H1 (cell line): Measurements from ENCODE around the gene CHD3. TPM values are rescaled to one million over a fixed set of nuclear protein-coding genes. Genes with fewer than 3 reads are reported as not detected.

Source experiments
- CTCF ChIA-PET: fragments of 300-600 bp; sonication (Branson Sonifier 250); formaldehyde crosslinking; loops from one replicate; lab custom pipeline; 2021; ENCODE audit not compliant: partially characterized antibody; lab: Charles Lee
- POLR2A ChIA-PET: fragments of 300-600 bp; sonication (Branson Sonifier 250); formaldehyde crosslinking; loops from one replicate; lab custom pipeline; 2021; ENCODE audit warnings: inconsistent platforms; ENCODE audit not compliant: partially characterized antibody; lab: Charles Lee
- DNase-seq, 2 experiments: peaks; one replicate each; pipeline versions ENCODE4 v3.0.0 to v3.0.0-alpha.2; 2010 to 2022; ENCODE audit warnings: low spot score in 2 of 2, low read depth in 1 of 2, mixed read lengths in 1 of 2
- FAIRE-seq: peaks from 2 replicates; lab custom pipeline; 2011; peaks lifted over from hg19 to GRCh38; lab: Jason Lieb, UNC
- H2AFZ ChIP-seq: 2 replicates; pipeline ENCODE4 v1.8.1; 2012; ENCODE audit warnings: low read length, inconsistent platforms
- H2AK5ac ChIP-seq: 2 replicates; pipeline ENCODE4 v1.6.1; 2013; ENCODE audit warnings: low read depth, low read length
- H2BK120ac ChIP-seq: replicated peaks from 2 replicates; pipeline ENCODE3; 2013; ENCODE audit warnings: low read depth, low read length, inconsistent platforms
- H2BK12ac ChIP-seq: 2 replicates; pipeline ENCODE4 v1.6.1; 2013; ENCODE audit warnings: low read depth, low read length
- H2BK15ac ChIP-seq: 2 replicates; pipeline ENCODE4 v1.6.1; 2013; ENCODE audit warnings: low read length
- H2BK20ac ChIP-seq: 2 replicates; pipeline ENCODE4 v1.6.1; 2013; ENCODE audit warnings: low read length
- H2BK5ac ChIP-seq: 2 replicates; pipeline ENCODE4 v1.6.1; 2013; ENCODE audit warnings: low read depth, low read length
- H3K14ac ChIP-seq: 2 replicates; pipeline ENCODE4 v1.6.1; 2013; ENCODE audit warnings: inconsistent platforms; ENCODE audit not compliant: insufficient read length
- H3K18ac ChIP-seq: 2 replicates; pipeline ENCODE4 v1.6.1; 2013; ENCODE audit warnings: low read length; ENCODE audit errors: extremely low read depth
- H3K23ac ChIP-seq: 2 replicates; pipeline ENCODE4 v1.6.1; 2013; ENCODE audit warnings: inconsistent platforms; ENCODE audit not compliant: insufficient read length
- H3K23me2 ChIP-seq: 2 replicates; pipeline ENCODE4 v1.6.1; 2013; ENCODE audit warnings: low read depth, low read length
- H3K27ac ChIP-seq: 2 replicates; pipeline ENCODE4 v1.6.1; 2011; ENCODE audit warnings: low read depth, low read length, inconsistent platforms
- H3K27me3 ChIP-seq, 4 experiments: replicated peaks in 1 of 4; 1 replicate in 1 of 4; 2 replicates in 3 of 4; pipeline versions ENCODE4 v1.6.1 to v1.8.1; 2011 to 2013; ENCODE audit warnings: low read length in 3 of 4, mild to moderate bottlenecking in 3 of 4, inconsistent platforms in 2 of 4, mixed read lengths in 2 of 4, moderate library complexity in 1 of 4; ENCODE audit not compliant: control insufficient read depth in 3 of 4, insufficient read depth in 3 of 4; ENCODE audit errors: extremely low read depth in 1 of 4
- H3K36me3 ChIP-seq, 4 experiments: 2 replicates each; pipeline versions ENCODE4 v1.6.1 to v1.8.1; 2011 to 2013; ENCODE audit warnings: mild to moderate bottlenecking in 4 of 4, low read length in 3 of 4, moderate library complexity in 2 of 4, control low read depth in 1 of 4, inconsistent platforms in 1 of 4; ENCODE audit not compliant: insufficient read depth in 4 of 4, control insufficient read depth in 2 of 4
- H3K4ac ChIP-seq: replicated peaks from 2 replicates; pipeline ENCODE3; 2013; ENCODE audit warnings: low read length, low read depth, mixed read lengths, inconsistent platforms; ENCODE audit not compliant: insufficient read length
- H3K4me1 ChIP-seq, 4 experiments: replicated peaks in 1 of 4; 1 replicate in 1 of 4; 2 replicates in 3 of 4; pipeline versions ENCODE4 v1.6.1 to v1.8.1; 2011 to 2013; ENCODE audit warnings: low read length in 3 of 4, inconsistent platforms in 2 of 4, mixed read lengths in 1 of 4; ENCODE audit not compliant: insufficient read depth in 4 of 4, control insufficient read depth in 3 of 4
- H3K4me2 ChIP-seq, 2 experiments: 2 replicates each; pipeline versions ENCODE4 v1.6.1 to v1.8.1; 2011 to 2013; ENCODE audit warnings: low read depth in 2 of 2, low read length in 2 of 2, control low read depth in 1 of 2, inconsistent platforms in 1 of 2, mild to moderate bottlenecking in 1 of 2; ENCODE audit not compliant: insufficient read depth in 1 of 2
- H3K4me3 ChIP-seq, 4 experiments: fragments of 200-600, 300-600 bp in 1 of 4; sonication (generic), shearing (Covaris generic), sonication (Bioruptor Twin) in 1 of 4; 2 replicates each; pipeline versions ENCODE4 v1.5.1 to v1.8.1; 2011 to 2016; ENCODE audit warnings: low read length in 4 of 4, low read depth in 3 of 4, control low read depth in 2 of 4, inconsistent platforms in 2 of 4, mild to moderate bottlenecking in 2 of 4, mixed read lengths in 1 of 4, moderate library complexity in 1 of 4; ENCODE audit not compliant: insufficient read depth in 2 of 4; ENCODE audit errors: extremely low read depth in 1 of 4
- H3K56ac ChIP-seq: replicated peaks from 2 replicates; pipeline ENCODE3; 2013; ENCODE audit warnings: low read depth, mild to moderate bottlenecking, mixed read lengths, low read length, inconsistent platforms; ENCODE audit not compliant: insufficient read length
- H3K79me1 ChIP-seq: 2 replicates; pipeline ENCODE4 v1.6.1; 2013; ENCODE audit warnings: low read depth, low read length, control low read depth
- H3K79me2 ChIP-seq, 2 experiments: 2 replicates each; pipeline versions ENCODE4 v1.6.1 to v1.8.1; 2012 to 2013; ENCODE audit warnings: low read length in 2 of 2, mild to moderate bottlenecking in 2 of 2, inconsistent platforms in 1 of 2; ENCODE audit not compliant: insufficient read depth in 2 of 2, control insufficient read depth in 1 of 2
- H3K9ac ChIP-seq, 4 experiments: replicated peaks in 1 of 4; 1 replicate in 1 of 4; 2 replicates in 3 of 4; pipeline versions ENCODE4 v1.6.1 to v1.8.1; 2011 to 2013; ENCODE audit warnings: low read depth in 3 of 4, low read length in 3 of 4, control low read depth in 2 of 4, mild to moderate bottlenecking in 2 of 4, moderate library complexity in 2 of 4, inconsistent platforms in 1 of 4; ENCODE audit errors: extremely low read depth in 1 of 4
- H3K9me3 ChIP-seq, 2 experiments: 2 replicates each; pipeline versions ENCODE4 v1.6.1 to v1.8.1; 2012 to 2013; ENCODE audit warnings: mild to moderate bottlenecking in 2 of 2, moderate library complexity in 2 of 2, control low read depth in 1 of 2, inconsistent platforms in 1 of 2, low read depth in 1 of 2, low read length in 1 of 2, mixed read lengths in 1 of 2; ENCODE audit not compliant: insufficient read depth in 2 of 2
- H4K20me1 ChIP-seq, 2 experiments: replicated peaks in 1 of 2; 2 replicates each; pipeline versions ENCODE3 to v1.8.1; 2011 to 2013; ENCODE audit warnings: inconsistent platforms in 2 of 2, low read length in 2 of 2, mild to moderate bottlenecking in 1 of 2; ENCODE audit not compliant: insufficient read depth in 2 of 2, control insufficient read depth in 1 of 2
- H4K5ac ChIP-seq: 2 replicates; pipeline ENCODE4 v1.6.1; 2013; ENCODE audit warnings: low read length, low read depth, mixed read lengths, inconsistent platforms; ENCODE audit not compliant: insufficient read length
- H4K8ac ChIP-seq: 2 replicates; pipeline ENCODE4 v1.8.0; 2013; ENCODE audit warnings: mild to moderate bottlenecking, moderate library complexity, low read length, inconsistent platforms; ENCODE audit not compliant: insufficient read depth; ENCODE audit errors: extremely low read depth
- H4K91ac ChIP-seq: replicated peaks from 2 replicates; pipeline ENCODE3; 2013; ENCODE audit warnings: low read length, mixed read lengths, inconsistent platforms; ENCODE audit not compliant: insufficient read length
- EZH2 ChIP-seq: fragments of 200-600 bp; sonication (generic); IDR thresholded peaks from 2 replicates; pipeline ENCODE4 v1.7.1; 2012; ENCODE audit warnings: low read depth, mild to moderate bottlenecking, moderate library complexity, low read length, inconsistent platforms; ENCODE audit not compliant: severe bottlenecking
- FOSL1 ChIP-seq: IDR thresholded peaks from 2 replicates; pipeline ENCODE4 v1.6.1; 2011; ENCODE audit warnings: mild to moderate bottlenecking, low read depth, low read length, moderate library complexity; ENCODE audit not compliant: insufficient read depth
- HDAC2 ChIP-seq, 2 experiments: fragments of 300-600 bp in 1 of 2; sonication (generic) in 1 of 2; IDR thresholded peaks; 2 replicates each; pipeline ENCODE4 v1.6.1; 2011 to 2012; ENCODE audit warnings: low read depth in 2 of 2, low read length in 2 of 2, mild to moderate bottlenecking in 2 of 2, moderate library complexity in 2 of 2, borderline replicate concordance in 1 of 2, inconsistent platforms in 1 of 2
- RNF2 ChIP-seq: fragments of 200-900, 300-1000 bp; sonication (generic); IDR thresholded peaks from 2 replicates; pipeline ENCODE4 v1.7.1; 2016; ENCODE audit warnings: borderline replicate concordance, low read depth, mild to moderate bottlenecking, antibody characterized with exemption, low read length; ENCODE audit not compliant: poor library complexity, severe bottlenecking; ENCODE audit errors: missing control alignments
- SP1 ChIP-seq: IDR thresholded peaks from 2 replicates; pipeline ENCODE4 v1.6.1; 2011; ENCODE audit warnings: low read depth, low read length
- SP2 ChIP-seq: IDR thresholded peaks from 2 replicates; pipeline ENCODE4 v1.6.1; 2012; ENCODE audit warnings: mild to moderate bottlenecking, low read length, inconsistent platforms
- SUZ12 ChIP-seq: fragments of 200-600 bp; sonication (generic); IDR thresholded peaks from 2 replicates; pipeline ENCODE4 v1.6.1; 2012; ENCODE audit warnings: mild to moderate bottlenecking, inconsistent platforms, low read length, moderate library complexity, mixed read lengths
- WGBS, 2 experiments: shearing (Covaris generic) in 1 of 2; methylation state at CpG; one replicate each; pipeline versions ENCODE4 v1.1.6 to v1.1.7; 2013 to 2015; ENCODE audit warnings: low lambda C conversion rate in 2 of 2, mixed read lengths in 2 of 2, inconsistent platforms in 1 of 2, low coverage in 1 of 2, missing lambda C conversion rate in 1 of 2; ENCODE audit not compliant: insufficient replicate concordance in 2 of 2, insufficient coverage in 1 of 2, insufficient read length in 1 of 2; ENCODE audit errors: extremely low coverage in 1 of 2, missing lambda C conversion rate in 1 of 2; 5-methylcytosine and 5-hydroxymethylcytosine counted together
- polyA plus RNA-seq, 7 experiments: library from polyadenylated mRNA; depleted of rRNA in 3 of 7; stranded (reverse) in 5 of 7; unstranded in 2 of 7; fragments of >200 nt in 5 of 7; fragments of 200-250 nt in 2 of 7; gene quantifications; 1 replicate in 5 of 7; 2 replicates in 1 of 7; 4 replicates in 1 of 7; pipeline versions ENCODE4 v1.2.1 to v1.2.3, GENCODE V29; 2011 to 2013; ENCODE audit warnings: missing spikeins in 2 of 7, mixed read lengths in 2 of 7
- total RNA-seq: library from RNA; stranded (reverse); fragmentation: NEBNext Ultra II Directional; extraction: Animal tissue kit (Norgen Biotek cat#: 25700); gene quantifications from 2 replicates; pipeline ENCODE4 v1.2.1, GENCODE V29; 2021

The CHD3 gene
- total and polyA plus RNA-seq, 2 of the 8 experiments (the other 6 are each of a cell fraction or from before 2014, with no cell fraction given) = 12.3 to 12.9 TPM

- peak overlapping the region; percentile 74 to 97 for H3K4me2 ChIP-seq
- no peaks in the 10 kb centered on the region for H3K9me3 ChIP-seq
- H3K4me1 ChIP-seq = peaks cover 0 to 39% (median 33%) of the 10 kb centered on the region in 4 experiments; a peak in 6 of 7 replicates
- no peak overlapping the region for H2BK20ac ChIP-seq
- peak overlapping the region; percentile 35 to 84 (median 54); a peak in 7 of 8 replicates for H3K4me3 ChIP-seq
- H3K79me2 ChIP-seq = peaks cover 0 to 5% of the 10 kb centered on the region in 2 experiments; a peak in 1 of 4 replicates
- peaks cover 32 to 53% (median 49%) of the 10 kb centered on the region in 4 experiments for H3K27me3 ChIP-seq
- peaks cover 0 to 19% of the 10 kb centered on the region in 2 experiments for H4K20me1 ChIP-seq
- no peak overlapping the region for H3K23ac ChIP-seq
- H3K27ac ChIP-seq = no peak overlapping the region
- H2AK5ac ChIP-seq = 0 out of 2 replicates have a peak overlapping the region, but pooled peaks have one; percentile 69
- no peak overlapping the region for H4K5ac ChIP-seq
- H3K9ac ChIP-seq = no peak overlapping the region
- peaks cover 0 to 4% (median 0%) of the 10 kb centered on the region in 4 experiments; a peak in 1 of 8 replicates for H3K36me3 ChIP-seq
- ChIA-PET CTCF (interaction anchor here (0.5 to 2.7 kb wide), 4 partner anchors 11 to 215 kb away, joined by 3 to 7 read pairs (median 4); no protein-coding TSS in a partner anchor), POLR2A (interaction anchor here (1.1 to 3.1 kb wide), 5 partner anchors 11 to 133 kb away, joined by 4 to 34 read pairs (median 20); partner anchors contain the start of gene KDM6B)
- peaks cover 26% of the 10 kb centered on the region for H3K23me2 ChIP-seq
- H2BK120ac ChIP-seq = no peak overlapping the region
- no peak overlapping the region for H2BK5ac ChIP-seq
- no peak overlapping the region for H2AFZ ChIP-seq
- peak; percentile 78; the same call in 1 of the 2 replicates for TF ChIP-seq SUZ12
- TF ChIP-seq HDAC2 (IDR thresholded peaks at IDR 0.05; ENCODE audit: borderline replicate concordance in 1 of 2, low read depth in 2 of 2, low read length in 2 of 2) = no peak
- TF ChIP-seq RNF2 = peak; percentile 56
- no peak for TF ChIP-seq SP2
- TF ChIP-seq EZH2 = peak; percentile 73
- TF ChIP-seq SP1 = no peak
- no peak for TF ChIP-seq FOSL1
- DNase-seq (no peak), FAIRE-seq (no peak)
- no peaks in the 10 kb centered on the region for H3K79me1 ChIP-seq
- no peak overlapping the region for H3K56ac ChIP-seq
- H4K91ac ChIP-seq = no peak overlapping the region
- H3K18ac ChIP-seq = peak overlapping the region; percentile 60; the same call in 1 of the 2 replicates
- H4K8ac ChIP-seq = peak overlapping the region; percentile 17; the same call in 1 of the 2 replicates
- WGBS, 2 experiments = 9% methylated on average over 13 of the region's 15 CpGs; no CpG with 5 or more reads in 1 of the 2 experiments
- no peak overlapping the region for H3K14ac ChIP-seq
- H2BK15ac ChIP-seq = no peak overlapping the region
- no peak overlapping the region for H3K4ac ChIP-seq
- peak overlapping the region; percentile 92; the same call in 1 of the 2 replicates for H2BK12ac ChIP-seq
Measured at GRCh38 chr17:7855660-7856010, 33.0 kb upstream of the CHD3 start.
